Mesenchymal stem cell (in vitro differentiated cells and primary cell): ENCODE measurements around the gene PKD1L1.
A peak's percentile ranks its signal among the peaks of the same experiment; 100 is the strongest.

Source experiments
- DNase-seq: peaks from one replicate; pipeline ENCODE4 v3.0.0-alpha.2; 2013
- H2AFZ ChIP-seq: one replicate; pipeline ENCODE4 v1.6.1; 2013; ENCODE audit warnings: low read depth, mild to moderate bottlenecking, control low read depth, inconsistent platforms, low read length, moderate library complexity
- H2AK5ac ChIP-seq: 2 replicates; pipeline ENCODE4 v1.6.1; 2013; ENCODE audit warnings: low read length, moderate library complexity, mild to moderate bottlenecking, inconsistent platforms; ENCODE audit not compliant: severe bottlenecking
- H2BK120ac ChIP-seq: one replicate; pipeline ENCODE4 v1.6.1; 2013; ENCODE audit warnings: low read depth, mild to moderate bottlenecking, inconsistent platforms, low read length, moderate library complexity
- H2BK12ac ChIP-seq, 2 experiments: one replicate each; pipeline ENCODE4 v1.6.1; 2013; ENCODE audit warnings: inconsistent platforms in 2 of 2, low read length in 2 of 2, mild to moderate bottlenecking in 2 of 2, moderate library complexity in 2 of 2, control low read depth in 1 of 2
- H2BK15ac ChIP-seq: one replicate; pipeline ENCODE4 v1.6.1; 2013; ENCODE audit warnings: mild to moderate bottlenecking, low read depth, inconsistent platforms; ENCODE audit not compliant: poor library complexity, severe bottlenecking
- H2BK5ac ChIP-seq: 2 replicates; pipeline ENCODE4 v1.6.1; 2013; ENCODE audit warnings: low read depth, mild to moderate bottlenecking, low read length, control low read depth, inconsistent platforms; ENCODE audit not compliant: poor library complexity, severe bottlenecking
- H3K14ac ChIP-seq, 2 experiments: one replicate each; pipeline ENCODE4 v1.6.1; 2013; ENCODE audit warnings: inconsistent platforms in 2 of 2, low read length in 2 of 2, control low read depth in 1 of 2, mild to moderate bottlenecking in 1 of 2, moderate library complexity in 1 of 2
- H3K18ac ChIP-seq, 2 experiments: one replicate each; pipeline ENCODE4 v1.6.1; 2013; ENCODE audit warnings: inconsistent platforms in 2 of 2, low read length in 2 of 2, control low read depth in 1 of 2, low read depth in 1 of 2, mild to moderate bottlenecking in 1 of 2
- H3K23ac ChIP-seq, 2 experiments: one replicate each; pipeline ENCODE4 v1.6.1; 2013; ENCODE audit warnings: inconsistent platforms in 2 of 2, low read length in 2 of 2, mild to moderate bottlenecking in 2 of 2, moderate library complexity in 2 of 2, control low read depth in 1 of 2
- H3K27ac ChIP-seq: 2 replicates; pipeline ENCODE4 v1.5.1; 2013; ENCODE audit warnings: mild to moderate bottlenecking, moderate library complexity, low read length, control low read depth, inconsistent platforms; ENCODE audit not compliant: poor library complexity, severe bottlenecking
- H3K27me3 ChIP-seq, 2 experiments: 2 replicates each; pipeline versions ENCODE4 v1.6.1 to v1.7.0; 2013; ENCODE audit warnings: low read length in 2 of 2, mild to moderate bottlenecking in 2 of 2, moderate library complexity in 2 of 2, control low read depth in 1 of 2, inconsistent platforms in 1 of 2; ENCODE audit not compliant: control insufficient read depth in 1 of 2, insufficient read depth in 1 of 2
- H3K36me3 ChIP-seq, 2 experiments: 2 replicates each; pipeline versions ENCODE4 v1.6.1 to v1.7.0; 2013; ENCODE audit warnings: low read length in 2 of 2, control low read depth in 1 of 2, inconsistent platforms in 1 of 2, low read depth in 1 of 2, mild to moderate bottlenecking in 1 of 2; ENCODE audit not compliant: insufficient read depth in 2 of 2, control insufficient read depth in 1 of 2
- H3K4ac ChIP-seq, 2 experiments: one replicate each; pipeline ENCODE4 v1.6.1; 2013; ENCODE audit warnings: inconsistent platforms in 2 of 2, low read length in 2 of 2, mild to moderate bottlenecking in 2 of 2, moderate library complexity in 2 of 2, control low read depth in 1 of 2, low read depth in 1 of 2
- H3K4me1 ChIP-seq: 2 replicates; pipeline ENCODE4 v1.6.1; 2013; ENCODE audit warnings: low read depth, low read length, control low read depth; ENCODE audit not compliant: control insufficient read depth, insufficient read depth
- H3K4me2 ChIP-seq: 2 replicates; pipeline ENCODE4 v1.6.1; 2013; ENCODE audit warnings: low read length, mild to moderate bottlenecking, inconsistent platforms; ENCODE audit not compliant: poor library complexity, severe bottlenecking
- H3K4me3 ChIP-seq, 2 experiments: 2 replicates each; pipeline versions ENCODE4 v1.5.1 to v1.7.0; 2013; ENCODE audit warnings: low read length in 2 of 2, mild to moderate bottlenecking in 2 of 2, control low read depth in 1 of 2, low read depth in 1 of 2; ENCODE audit not compliant: insufficient read depth in 1 of 2
- H3K79me1 ChIP-seq: replicated peaks from 2 replicates; pipeline ENCODE4 v1.6.1; 2013; ENCODE audit warnings: mild to moderate bottlenecking, control low read depth, low read length, inconsistent platforms; ENCODE audit not compliant: poor library complexity, severe bottlenecking
- H3K9ac ChIP-seq: 2 replicates; pipeline ENCODE4 v1.7.0; 2013; ENCODE audit warnings: mild to moderate bottlenecking, low read length, moderate library complexity
- H3K9me3 ChIP-seq: 2 replicates; pipeline ENCODE4 v1.7.0; 2013; ENCODE audit warnings: mild to moderate bottlenecking, low read length; ENCODE audit not compliant: control insufficient read depth
- H4K8ac ChIP-seq: one replicate; pipeline ENCODE4 v1.6.1; 2013; ENCODE audit warnings: inconsistent platforms, mild to moderate bottlenecking, low read length, moderate library complexity
- H4K91ac ChIP-seq: one replicate; pipeline ENCODE4 v1.6.1; 2013; ENCODE audit warnings: mild to moderate bottlenecking, low read length, inconsistent platforms
- WGBS: methylation state at CpG from one replicate; pipeline ENCODE4 v1.1.7; 2013; ENCODE audit warnings: mixed read lengths; 5-methylcytosine and 5-hydroxymethylcytosine counted together

The PKD1L1 gene

GRCh38 chr7:47967708-47968107, 19.4 kb upstream of the PKD1L1 start:
- H2BK15ac ChIP-seq = no peak overlapping the region
- no peak overlapping the region for H4K91ac ChIP-seq
- H3K79me1 ChIP-seq = peaks cover 24% of the 10 kb centered on the region
- H2BK120ac ChIP-seq = no peak overlapping the region
- peaks cover 42 to 85% of the 10 kb centered on the region in 2 experiments for H3K36me3 ChIP-seq
- WGBS = 20% methylated on average over 1 of the region's 2 CpGs
- no peak overlapping the region for H3K23ac ChIP-seq
- H3K9ac ChIP-seq = no peak overlapping the region
- peaks cover 2% of the 10 kb centered on the region for H3K4me1 ChIP-seq
- no peaks in the 10 kb centered on the region for H3K9me3 ChIP-seq
- H2AK5ac ChIP-seq = no peak overlapping the region
- H3K4me3 ChIP-seq = no peak overlapping the region
- H2BK5ac ChIP-seq = no peak overlapping the region
- no peaks in the 10 kb centered on the region for H3K27me3 ChIP-seq
- no peak overlapping the region for H3K14ac ChIP-seq
- H3K4me2 ChIP-seq = no peak overlapping the region
- no peak overlapping the region for H2BK12ac ChIP-seq
- H3K4ac ChIP-seq = no peak overlapping the region
- H2AFZ ChIP-seq = no peak overlapping the region
- H3K18ac ChIP-seq = no peak overlapping the region
- H4K8ac ChIP-seq = no peak overlapping the region
- DNase-seq = no peak
- H3K27ac ChIP-seq = no peak overlapping the region

- no peak overlapping the region for H3K14ac ChIP-seq
- H3K9ac ChIP-seq = no peak overlapping the region
- peak overlapping the region; percentile 24 for H4K8ac ChIP-seq
- H3K27ac ChIP-seq = no peak overlapping the region
- H3K4me1 ChIP-seq = peaks cover 2% of the 10 kb centered on the region
- H3K27me3 ChIP-seq = no peaks in the 10 kb centered on the region
- no peak overlapping the region for H2BK120ac ChIP-seq
- H3K4me2 ChIP-seq = no peak overlapping the region
- H3K9me3 ChIP-seq = no peaks in the 10 kb centered on the region
- no peak overlapping the region for H3K23ac ChIP-seq
- 96% methylated on average over 5 of the region's 5 CpGs for WGBS
- no peak overlapping the region for H2AK5ac ChIP-seq
- H4K91ac ChIP-seq = no peak overlapping the region
- no peak overlapping the region for H2AFZ ChIP-seq
- H3K4ac ChIP-seq = no peak overlapping the region
- DNase-seq = no peak
- H3K18ac ChIP-seq = no peak overlapping the region
- no peak overlapping the region for H2BK5ac ChIP-seq
- no peak overlapping the region for H2BK15ac ChIP-seq
- peaks cover 26% of the 10 kb centered on the region for H3K79me1 ChIP-seq
- peak overlapping the region in 1 of 2 experiments; percentile 49 for H2BK12ac ChIP-seq
- H3K4me3 ChIP-seq = no peak overlapping the region
- H3K36me3 ChIP-seq = peaks cover 45 to 85% of the 10 kb centered on the region in 2 experiments
These were observed 18.9 kb upstream of the PKD1L1 start for GRCh38 chr7:47967123-47967522.

- H3K4me2 ChIP-seq = no peak overlapping the region
- H3K36me3 ChIP-seq = peaks cover 49 to 91% of the 10 kb centered on the region in 2 experiments
- H3K18ac ChIP-seq = no peak overlapping the region
- no peak overlapping the region for H3K4me3 ChIP-seq
- no peak overlapping the region for H3K4ac ChIP-seq
- no peak overlapping the region for H2BK15ac ChIP-seq
- no peak overlapping the region for H3K14ac ChIP-seq
- H2AK5ac ChIP-seq = no peak overlapping the region
- no peak overlapping the region for H4K8ac ChIP-seq
- 99% methylated on average over 5 of the region's 5 CpGs for WGBS
- H4K91ac ChIP-seq = no peak overlapping the region
- H3K4me1 ChIP-seq = peaks cover 3% of the 10 kb centered on the region
- H3K23ac ChIP-seq = no peak overlapping the region
- no peaks in the 10 kb centered on the region for H3K27me3 ChIP-seq
- no peak for DNase-seq
- no peak overlapping the region for H2AFZ ChIP-seq
- H3K9ac ChIP-seq = no peak overlapping the region
- H2BK120ac ChIP-seq = no peak overlapping the region
- no peaks in the 10 kb centered on the region for H3K9me3 ChIP-seq
- H2BK5ac ChIP-seq = no peak overlapping the region
- peaks cover 28% of the 10 kb centered on the region for H3K79me1 ChIP-seq
- no peak overlapping the region for H3K27ac ChIP-seq
- no peak overlapping the region for H2BK12ac ChIP-seq
These were observed 17.2 kb upstream of the PKD1L1 start for GRCh38 chr7:47965456-47965855.

GRCh38 chr7:47962262-47962661, 14.0 kb upstream of the PKD1L1 start:
- Histone ChIP-seq H3K36me3 (peaks cover 44 to 76% of the 10 kb centered on the region in 2 experiments), H3K4me2 (no peak overlapping the region), H2BK15ac (no peak overlapping the region), H3K4me1 (peaks cover 1% of the 10 kb centered on the region), H3K27me3 (no peaks in the 10 kb centered on the region), H3K23ac (no peak overlapping the region), H3K27ac (no peak overlapping the region), H3K9ac (no peak overlapping the region), H3K14ac (no peak overlapping the region), H2BK5ac (no peak overlapping the region), H2AK5ac (no peak overlapping the region), H2BK120ac (no peak overlapping the region), H3K18ac (no peak overlapping the region), H4K8ac (no peak overlapping the region), H2AFZ (no peak overlapping the region), H3K4me3 (no peak overlapping the region), H3K79me1 (peaks cover 22% of the 10 kb centered on the region), H3K4ac (no peak overlapping the region), H4K91ac (no peak overlapping the region), H2BK12ac (no peak overlapping the region), H3K9me3 (no peaks in the 10 kb centered on the region)
- no peak for DNase-seq
- 100% methylated on average over 1 of the region's 3 CpGs for whole genome bisulfite sequencing
